Measurements from ENCODE around the gene LPAR6. TPM values are rescaled to one million over a fixed set of nuclear protein-coding genes. Genes with fewer than 3 reads are reported as not detected.

The LPAR6 gene
- polyA plus RNA-seq, 1 of the 3 experiments (the other 2 are of a cell fraction) = 0.03 TPM

- DNase-seq = no peak
- POLR2A ChIA-PET = no interaction called here
- H3F3A ChIP-seq (replicated peaks; ENCODE audit: insufficient read depth) = peaks cover 18% of the 10 kb centered on the region
These were observed 14.3 kb downstream of the LPAR6 start for GRCh38 chr13:48398450-48399095.

More at GRCh38 chr13:48398450-48399095, 14.3 kb downstream of the LPAR6 start:
- Histone ChIP-seq H3K4me1 (ENCODE audit: control insufficient read depth in 1 of 2, insufficient read depth in 2 of 2, low read depth in 1 of 2, low read length in 1 of 2) (peaks cover 0 to 29% of the 10 kb centered on the region in 2 experiments; a peak in 3 of 4 replicates), H3K79me2 (ENCODE audit: insufficient read depth) (peaks cover 5% of the 10 kb centered on the region; the same call in 1 of the 2 replicates), H4K20me1 (ENCODE audit: insufficient read depth) (no peaks in the 10 kb centered on the region), H3K27me3 (ENCODE audit: insufficient read depth) (no peaks in the 10 kb centered on the region), H3K4me2 (no peak overlapping the region), H3K9me2 (no peaks in the 10 kb centered on the region), H3K4me3 (ENCODE audit: low read depth in 2 of 2, low read length in 1 of 2) (no peak overlapping the region), H3K9ac (no peak overlapping the region), H3K27ac (ENCODE audit: low read depth in 2 of 2, low read length in 1 of 2) (peak overlapping the region; percentile 30 to 39; a peak in 2 of 4 replicates), H3K9me3 (no peaks in the 10 kb centered on the region), H2AFZ (ENCODE audit: low read depth) (no peak overlapping the region), H3K36me3 (replicated peaks in 1 of 2; ENCODE audit: control insufficient read depth in 1 of 2, insufficient read depth in 2 of 2, low read length in 1 of 2) (peaks cover 2 to 21% of the 10 kb centered on the region in 2 experiments)
- no peak for TF ChIP-seq POLR2AphosphoS5 (IDR thresholded peaks at IDR 0.05; ENCODE audit: low read depth, low read length)
- TF ChIP-seq RAD21 (IDR thresholded peaks at IDR 0.05; ENCODE audit: low read length) = no peak
- no peak for TF ChIP-seq NRF1 (IDR thresholded peaks at IDR 0.05; ENCODE audit: low read depth, low read length)
- no peak for TF ChIP-seq ELF1 (IDR thresholded peaks at IDR 0.05)
- TF ChIP-seq NFIC (IDR thresholded peaks at IDR 0.05; ENCODE audit: borderline replicate concordance) = no peak; the same call in 1 of the 2 replicates
- TF ChIP-seq FOXJ3 (CRISPR knock-in tag; IDR thresholded peaks at IDR 0.05) = no peak
- no peak for TF ChIP-seq GATA2 (CRISPR knock-in tag; IDR thresholded peaks at IDR 0.05)
- no peak for TF ChIP-seq TAF1 (IDR thresholded peaks at IDR 0.05; ENCODE audit: borderline replicate concordance, low read depth, low read length)
- TF ChIP-seq USF1 (IDR thresholded peaks at IDR 0.05; ENCODE audit: borderline replicate concordance, low read depth) = no peak
- TF ChIP-seq IRF3 (IDR thresholded peaks at IDR 0.05; ENCODE audit: low read depth, low read length) = no peak
- TF ChIP-seq TCF12 (IDR thresholded peaks at IDR 0.05) = no peak
- TF ChIP-seq FOSL2 (IDR thresholded peaks at IDR 0.05; ENCODE audit: borderline replicate concordance, low read depth) = no peak
- TF ChIP-seq CHD2 (IDR thresholded peaks at IDR 0.05; ENCODE audit: low read length, partially characterized antibody) = no peak
- no peak for TF ChIP-seq SIN3A (IDR thresholded peaks at IDR 0.05; ENCODE audit: borderline replicate concordance, low read depth, low read length)
- no peak for TF ChIP-seq CTCF (IDR thresholded peaks at IDR 0.05)
- CTCF ChIA-PET = interaction anchor here (0.7 to 0.9 kb wide), 2 partner anchors 303 to 351 kb away, joined by 3 read pairs; no protein-coding TSS in a partner anchor

Data from SK-N-SH (cell line).